ENCODE measurements around the gene SLCO4A1.

SLCO4A1 gene

GRCh38 chr20:62608218-62608565 lies 34.1 kb upstream of the SLCO4A1 start:
- Histone ChIP-seq H3K9me3 (peaks cover 2% of the 10 kb centered on the region; the same call in 1 of the 2 replicates), H3K4me3 (ENCODE audit: low read depth, low read length) (no peak overlapping the region), H3K36me3 (no peaks in the 10 kb centered on the region), H3K27me3 (0 out of 2 replicates have a peak, but pooled peaks cover 8% of the 10 kb centered on the region), H3K4me1 (peaks cover 12% of the 10 kb centered on the region)
- TF ChIP-seq CTCF (IDR thresholded peaks at IDR 0.05; ENCODE audit: low read depth, low read length) = no peak
- DNase-seq = no peak

- no peak for DNase-seq
- no peak overlapping the region for H3K4me3 ChIP-seq (ENCODE audit: low read depth, low read length)
- peaks cover 2% of the 10 kb centered on the region; the same call in 1 of the 2 replicates for H3K9me3 ChIP-seq
- no peak for TF ChIP-seq CTCF (IDR thresholded peaks at IDR 0.05; ENCODE audit: low read depth, low read length)
- H3K36me3 ChIP-seq = no peaks in the 10 kb centered on the region
- H3K27me3 ChIP-seq = 0 out of 2 replicates have a peak, but pooled peaks cover under 1% of the 10 kb centered on the region
- H3K4me1 ChIP-seq = peaks cover 12% of the 10 kb centered on the region
Measured at GRCh38 chr20:62609279-62609720, 33.0 kb upstream of the SLCO4A1 start.

GRCh38 chr20:62609811-62610757 lies 32.2 kb upstream of the SLCO4A1 start:
- Histone ChIP-seq H3K36me3 (no peaks in the 10 kb centered on the region), H3K4me1 (peaks cover 12% of the 10 kb centered on the region), H3K9me3 (peaks cover 2% of the 10 kb centered on the region; the same call in 1 of the 2 replicates), H3K4me3 (ENCODE audit: low read depth, low read length) (no peak overlapping the region), H3K27me3 (no peaks in the 10 kb centered on the region)
- DNase-seq = no peak
- TF ChIP-seq CTCF (IDR thresholded peaks at IDR 0.05; ENCODE audit: low read depth, low read length) = no peak

- peaks cover 11% of the 10 kb centered on the region for H3K4me1 ChIP-seq
- DNase-seq = no peak
- TF ChIP-seq CTCF (IDR thresholded peaks at IDR 0.05; ENCODE audit: low read depth, low read length) = no peak
- no peaks in the 10 kb centered on the region for H3K36me3 ChIP-seq
- no peaks in the 10 kb centered on the region for H3K27me3 ChIP-seq
- H3K4me3 ChIP-seq (ENCODE audit: low read depth, low read length) = no peak overlapping the region
- H3K9me3 ChIP-seq = peaks cover 2% of the 10 kb centered on the region; the same call in 1 of the 2 replicates
Measured at GRCh38 chr20:62611012-62611411, 31.3 kb upstream of the SLCO4A1 start.

- Histone ChIP-seq H3K4me1 (peaks cover 3% of the 10 kb centered on the region), H3K27me3 (no peaks in the 10 kb centered on the region), H3K36me3 (no peaks in the 10 kb centered on the region), H3K4me3 (ENCODE audit: low read depth, low read length) (no peak overlapping the region), H3K9me3 (peaks cover 2% of the 10 kb centered on the region; the same call in 1 of the 2 replicates)
- DNase-seq = no peak
- no peak for TF ChIP-seq CTCF (IDR thresholded peaks at IDR 0.05; ENCODE audit: low read depth, low read length)
Measured at GRCh38 chr20:62611819-62612218, 30.5 kb upstream of the SLCO4A1 start.
